ENCODE data around the gene LIPI.
"Not testable (repeated sequence)": the region's sequence is repeated elsewhere in the genome, so short reads cannot be mapped to it uniquely, and the experiment has no call there.

LIPI gene

DNA sequence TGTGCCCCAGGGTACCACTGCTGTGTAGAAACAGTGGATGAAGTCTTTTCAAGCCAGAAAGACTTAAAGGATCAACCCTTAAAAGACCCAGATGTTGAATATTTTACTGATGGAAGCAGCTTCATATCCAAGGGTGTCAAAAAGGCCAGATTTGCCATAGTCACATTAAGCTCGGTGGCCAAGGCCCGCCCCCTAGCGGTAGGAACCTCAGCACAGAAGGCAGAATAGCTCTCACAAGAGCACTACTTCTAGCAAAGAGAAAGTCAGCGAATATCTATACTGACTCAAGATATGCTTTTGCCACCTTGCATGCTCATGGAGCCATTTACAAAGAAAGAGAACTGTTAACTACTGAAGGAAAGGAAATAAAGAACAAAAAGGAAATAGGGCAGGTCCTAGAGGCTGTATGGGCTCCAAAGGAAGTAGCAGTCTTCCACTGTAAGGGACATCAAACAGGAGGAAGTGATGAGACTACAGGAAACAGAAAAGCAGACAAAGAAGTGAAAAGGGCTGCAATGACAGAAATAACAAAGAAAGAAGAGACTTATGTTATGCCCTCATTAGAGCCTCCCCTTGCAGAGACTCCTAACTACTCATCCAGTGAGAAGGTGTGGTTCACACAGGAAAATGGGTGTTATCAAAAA lies 90.5 kb downstream of the LIPI start:
- H3K27ac ChIP-seq = no peak overlapping the region
- TF ChIP-seq, protein P1, sequence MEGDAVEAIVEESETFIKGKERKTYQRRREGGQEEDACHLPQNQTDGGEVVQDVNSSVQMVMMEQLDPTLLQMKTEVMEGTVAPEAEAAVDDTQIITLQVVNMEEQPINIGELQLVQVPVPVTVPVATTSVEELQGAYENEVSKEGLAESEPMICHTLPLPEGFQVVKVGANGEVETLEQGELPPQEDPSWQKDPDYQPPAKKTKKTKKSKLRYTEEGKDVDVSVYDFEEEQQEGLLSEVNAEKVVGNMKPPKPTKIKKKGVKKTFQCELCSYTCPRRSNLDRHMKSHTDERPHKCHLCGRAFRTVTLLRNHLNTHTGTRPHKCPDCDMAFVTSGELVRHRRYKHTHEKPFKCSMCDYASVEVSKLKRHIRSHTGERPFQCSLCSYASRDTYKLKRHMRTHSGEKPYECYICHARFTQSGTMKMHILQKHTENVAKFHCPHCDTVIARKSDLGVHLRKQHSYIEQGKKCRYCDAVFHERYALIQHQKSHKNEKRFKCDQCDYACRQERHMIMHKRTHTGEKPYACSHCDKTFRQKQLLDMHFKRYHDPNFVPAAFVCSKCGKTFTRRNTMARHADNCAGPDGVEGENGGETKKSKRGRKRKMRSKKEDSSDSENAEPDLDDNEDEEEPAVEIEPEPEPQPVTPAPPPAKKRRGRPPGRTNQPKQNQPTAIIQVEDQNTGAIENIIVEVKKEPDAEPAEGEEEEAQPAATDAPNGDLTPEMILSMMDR (conservative IDR thresholded peaks at IDR 0.05) = peak; percentile 78

DNA sequence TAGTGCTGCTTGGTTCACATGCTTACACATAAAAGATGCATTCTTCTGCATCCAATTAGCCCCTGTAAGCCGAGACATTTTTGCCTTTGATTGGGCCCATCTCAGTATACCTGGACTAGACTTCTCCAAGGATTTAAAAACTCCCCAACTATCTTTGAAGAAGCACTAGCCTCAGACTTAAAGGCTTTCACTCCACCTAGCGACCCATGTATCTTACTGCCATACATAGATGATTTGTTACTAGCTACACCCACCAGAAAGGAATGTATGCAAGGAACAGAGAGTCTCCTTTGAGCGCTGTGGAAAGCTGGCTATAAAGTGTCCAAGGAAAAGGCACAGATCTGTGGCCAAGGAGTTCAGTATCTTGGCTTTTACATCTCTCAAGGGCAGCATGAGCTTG lies 91.7 kb downstream of the LIPI start:
- H3K27ac ChIP-seq = no peak overlapping the region
- TF ChIP-seq, protein P1 (conservative IDR thresholded peaks at IDR 0.05) = peak; percentile 53

GRCh38 chr21:14116080-14116481 lies 94.7 kb downstream of the LIPI start:
- TF ChIP-seq, protein P1 (conservative IDR thresholded peaks at IDR 0.05) = no peak
- no peak overlapping the region for H3K27ac ChIP-seq

- H3K27ac ChIP-seq = no peak overlapping the region
- TF ChIP-seq, protein P1 (conservative IDR thresholded peaks at IDR 0.05) = no peak
Observed at GRCh38 chr21:14115646-14116045, 95.1 kb downstream of the LIPI start.

GRCh38 chr21:14114251-14114650 lies 96.5 kb downstream of the LIPI start:
- H3K27ac ChIP-seq = no peak overlapping the region
- TF ChIP-seq, protein P1 (conservative IDR thresholded peaks at IDR 0.05) = no peak

DNA sequence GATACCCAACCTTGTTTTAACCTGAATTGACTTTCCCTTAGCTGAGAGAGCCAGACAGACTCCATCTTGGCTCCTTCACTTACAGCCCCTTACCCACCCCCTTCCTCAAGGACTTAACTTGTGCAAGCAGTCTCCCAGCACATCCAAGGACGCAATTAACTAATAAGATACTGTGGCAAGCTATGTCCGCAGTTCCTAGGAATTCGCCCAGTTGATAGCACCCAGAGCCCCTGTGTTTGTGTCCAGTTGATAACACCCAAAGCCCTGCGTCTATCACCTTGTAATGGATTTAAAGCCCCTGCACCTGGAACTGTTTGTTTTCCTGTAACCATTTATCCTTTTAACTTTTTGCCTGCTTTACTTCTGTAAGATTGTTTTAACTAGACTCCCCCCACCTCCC lies 106.2 kb downstream of the LIPI start:
- H3K27ac ChIP-seq = not testable (repeated sequence)

DNA sequence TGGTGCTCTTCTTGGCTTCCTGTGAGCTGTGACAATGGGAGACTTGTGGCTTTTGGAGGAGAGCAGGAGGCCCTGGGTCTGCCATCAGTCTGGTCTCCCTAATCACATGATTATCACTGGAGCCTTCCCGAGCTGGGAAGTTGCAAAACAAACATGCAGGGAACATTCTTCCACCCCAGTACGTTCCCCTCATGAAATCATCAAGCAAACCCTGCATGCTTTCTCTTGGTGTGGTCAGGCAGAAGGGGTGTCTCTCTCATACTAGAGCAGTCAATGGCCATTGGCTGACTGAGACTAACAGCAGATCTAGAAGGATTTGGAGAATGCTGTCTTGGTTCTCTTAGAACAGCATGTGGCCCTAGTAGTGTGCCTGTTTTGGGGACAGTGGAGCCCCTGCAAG lies 111.2 kb downstream of the LIPI start:
- no peak overlapping the region for H3K27ac ChIP-seq
- TF ChIP-seq, protein P1 (conservative IDR thresholded peaks at IDR 0.05) = no peak

DNA sequence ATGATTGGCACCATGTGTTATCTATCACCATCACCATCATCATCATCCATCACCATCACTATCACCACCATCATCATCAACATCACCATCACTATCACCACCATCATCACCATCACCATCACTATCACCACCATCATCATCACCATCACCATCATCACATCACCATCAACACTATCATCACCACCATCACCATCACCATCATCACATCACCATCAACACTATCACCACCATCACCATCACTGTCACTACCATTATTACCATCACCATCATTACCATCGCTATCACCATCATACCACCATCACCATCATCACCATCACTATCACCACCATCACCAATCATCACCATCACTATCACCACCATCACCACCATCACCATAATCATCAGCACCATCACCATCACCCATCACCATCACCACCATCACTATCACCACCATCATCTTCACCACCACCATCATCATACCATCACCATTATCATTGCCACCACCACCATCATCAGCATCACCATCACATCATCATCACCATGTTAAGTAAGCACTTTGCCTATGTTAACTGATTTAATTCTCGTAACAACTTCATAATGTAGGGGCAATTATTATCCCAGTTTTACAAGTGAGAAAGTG lies 112.8 kb downstream of the LIPI start:
- TF ChIP-seq, protein P1 (conservative IDR thresholded peaks at IDR 0.05) = no peak

More for the DNA sequence above, 112.8 kb downstream of the LIPI start:
- H3K27ac ChIP-seq = no peak overlapping the region

All from VCaP (cell line).